Activated T-helper 1 cell treated with anti-CD3 and anti-CD28 coated beads, Interleukin-2, amount 50 U/mL, for 16 hours (primary cell): ENCODE results near the gene KRT77.
A peak's percentile ranks its signal among the peaks of the same experiment; 100 is the strongest.

Source experiments
- DNase-seq, 2 donors: peaks; one replicate each; pipeline ENCODE4 v3.0.0-alpha.2; 2020; ENCODE audit warnings: low read depth in 1 of 2, low spot score in 1 of 2

KRT77 gene

DNA sequence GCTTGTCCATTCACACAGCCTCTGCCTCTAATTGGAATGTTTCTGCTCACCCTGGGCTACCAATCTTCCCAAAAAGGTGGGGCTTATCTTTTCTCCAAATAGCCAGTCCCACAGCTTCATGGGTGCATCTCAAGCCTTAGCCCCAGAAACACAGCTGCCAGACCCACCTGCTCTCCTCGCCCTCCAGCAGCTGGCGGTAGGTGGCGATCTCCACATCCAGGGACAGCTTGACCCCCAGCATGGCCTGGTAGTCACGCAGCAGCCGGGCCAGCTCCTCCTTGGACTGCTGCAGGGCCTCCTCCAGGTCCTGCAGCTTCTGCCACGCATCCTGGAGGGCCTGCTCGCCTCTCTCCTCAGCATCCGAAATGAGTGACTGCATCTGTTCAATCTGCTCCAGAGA, 11.1 kb downstream of the KRT77 start:
- no peak for DNase-seq

GRCh38 chr12:52691841-52692150, 11.5 kb downstream of the KRT77 start:
- no peak for DNase-seq

DNA sequence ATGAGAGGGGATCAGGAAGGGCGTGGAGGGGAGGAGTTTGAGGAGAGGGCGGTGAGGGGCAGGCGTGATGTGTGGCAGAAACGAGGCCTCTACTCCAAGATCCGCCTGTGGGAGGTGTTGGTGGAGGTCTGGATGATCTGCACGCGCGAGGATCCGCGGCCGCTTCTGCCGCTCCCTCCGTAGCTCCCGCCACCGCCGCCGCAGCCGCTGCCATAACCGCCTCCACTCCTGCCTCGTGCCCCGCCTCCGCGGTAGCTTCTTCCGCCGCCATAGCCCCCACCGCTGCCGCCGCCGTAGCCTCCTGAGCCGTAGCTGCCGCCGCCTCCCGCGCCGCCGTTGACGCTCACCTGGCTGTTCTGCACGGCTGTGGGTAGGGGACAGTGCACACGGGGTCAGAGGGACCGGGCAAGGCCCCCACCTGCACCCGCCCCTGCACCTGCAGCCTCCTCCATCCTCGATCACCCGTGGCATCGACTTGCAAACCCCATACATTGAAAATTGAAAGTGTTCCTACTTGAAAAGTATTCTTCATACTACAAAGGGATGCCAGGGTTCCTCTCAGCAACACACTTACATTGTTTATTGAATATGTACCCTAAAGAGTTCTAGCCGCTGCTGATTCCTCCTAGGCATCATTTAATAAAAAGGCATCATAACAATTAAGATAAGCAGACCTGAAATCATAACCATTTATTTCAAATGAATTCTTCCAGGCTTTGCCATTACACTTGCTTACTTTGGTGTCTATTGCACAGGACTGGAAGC, 12.1 kb downstream of the KRT77 start:
- peak; percentile 19 to 41 for DNase-seq

GRCh38 chr12:52690351-52691075, 12.8 kb downstream of the KRT77 start:
- no peak for DNase-seq

DNA sequence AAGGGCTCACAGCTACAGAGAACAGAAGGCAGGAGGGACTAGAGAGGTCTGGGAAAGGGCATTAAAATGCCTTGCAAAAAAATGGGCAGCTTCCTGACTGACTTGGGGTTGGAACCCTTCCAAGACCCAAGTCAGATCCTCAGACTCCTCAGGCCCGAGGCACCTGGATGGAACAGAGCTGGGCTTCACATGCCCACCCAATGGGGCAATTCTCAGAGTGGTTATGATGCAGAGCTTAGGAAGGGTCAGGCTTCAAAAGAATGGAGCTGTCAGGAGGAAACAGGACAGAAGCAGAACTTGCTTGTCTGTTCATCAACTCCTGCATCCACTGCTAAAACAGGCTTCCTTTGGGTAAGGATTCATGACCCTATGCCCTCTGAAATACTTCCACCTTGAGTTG, 13.4 kb downstream of the KRT77 start:
- DNase-seq = no peak

DNA sequence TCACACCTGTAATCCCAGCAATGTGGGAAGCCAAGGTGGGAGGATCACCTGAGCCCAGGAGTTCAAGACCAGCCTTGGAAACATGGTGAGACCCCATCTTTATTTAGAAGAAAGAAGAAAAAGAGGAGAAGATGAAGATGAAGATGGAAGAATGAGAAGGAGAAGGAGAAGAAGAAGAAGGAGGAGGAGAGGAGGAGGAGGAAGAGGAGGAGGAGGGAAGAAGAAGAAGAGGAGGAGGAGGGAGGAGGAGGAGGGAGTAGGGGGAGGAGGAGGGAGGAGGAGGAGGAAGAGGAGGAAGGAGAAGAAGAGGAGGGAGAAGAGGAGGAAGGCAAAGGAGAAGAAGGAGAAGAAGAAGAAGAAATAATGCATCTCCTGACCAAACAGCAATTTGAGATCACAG, 14.1 kb downstream of the KRT77 start:
- no peak for DNase-seq

- DNase-seq = no peak
Measured at GRCh38 chr12:52688481-52688880, 14.8 kb downstream of the KRT77 start.

DNA sequence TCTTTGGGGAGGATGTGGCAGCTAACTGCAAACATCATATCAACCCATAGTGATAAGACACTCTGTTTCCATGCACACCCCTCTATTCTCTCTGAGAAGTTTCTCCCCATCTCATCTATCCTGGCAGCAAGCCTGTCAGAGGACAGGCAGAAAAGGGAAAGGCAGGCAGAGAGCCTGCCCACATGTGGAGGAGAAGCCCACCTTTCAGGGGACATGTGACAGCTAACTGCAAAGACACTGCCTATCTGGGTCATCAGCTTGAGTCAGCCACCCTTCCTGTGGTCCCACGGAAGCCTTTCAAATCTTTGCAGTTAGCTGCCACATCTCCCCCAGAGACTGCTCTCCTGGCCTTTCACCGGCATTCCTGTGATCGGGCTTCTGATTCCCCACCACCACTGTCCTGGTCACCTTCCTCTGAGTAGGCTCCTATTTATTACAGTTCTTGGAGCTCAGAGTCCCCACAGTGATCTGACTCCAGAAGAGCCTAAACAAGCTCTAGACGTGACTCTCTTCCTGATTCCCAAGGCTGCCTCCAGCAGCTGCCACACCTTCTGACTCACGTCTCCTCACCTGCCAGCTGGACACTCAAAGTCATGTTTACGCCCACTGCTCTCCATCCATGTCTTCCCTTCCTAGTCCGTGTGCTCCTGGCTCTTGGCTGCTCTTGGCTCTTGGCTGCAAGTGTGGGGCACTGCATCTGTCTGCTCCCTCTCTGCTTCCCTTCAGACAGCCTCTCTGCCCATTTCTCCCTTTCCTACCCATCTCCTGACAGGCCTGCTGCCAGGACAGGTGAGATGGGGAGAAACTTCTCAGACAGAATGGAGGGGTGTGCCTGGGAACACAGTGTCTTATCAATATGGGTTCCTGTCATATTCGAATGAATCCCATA, 15.6 kb downstream of the KRT77 start:
- no peak for DNase-seq

DNA sequence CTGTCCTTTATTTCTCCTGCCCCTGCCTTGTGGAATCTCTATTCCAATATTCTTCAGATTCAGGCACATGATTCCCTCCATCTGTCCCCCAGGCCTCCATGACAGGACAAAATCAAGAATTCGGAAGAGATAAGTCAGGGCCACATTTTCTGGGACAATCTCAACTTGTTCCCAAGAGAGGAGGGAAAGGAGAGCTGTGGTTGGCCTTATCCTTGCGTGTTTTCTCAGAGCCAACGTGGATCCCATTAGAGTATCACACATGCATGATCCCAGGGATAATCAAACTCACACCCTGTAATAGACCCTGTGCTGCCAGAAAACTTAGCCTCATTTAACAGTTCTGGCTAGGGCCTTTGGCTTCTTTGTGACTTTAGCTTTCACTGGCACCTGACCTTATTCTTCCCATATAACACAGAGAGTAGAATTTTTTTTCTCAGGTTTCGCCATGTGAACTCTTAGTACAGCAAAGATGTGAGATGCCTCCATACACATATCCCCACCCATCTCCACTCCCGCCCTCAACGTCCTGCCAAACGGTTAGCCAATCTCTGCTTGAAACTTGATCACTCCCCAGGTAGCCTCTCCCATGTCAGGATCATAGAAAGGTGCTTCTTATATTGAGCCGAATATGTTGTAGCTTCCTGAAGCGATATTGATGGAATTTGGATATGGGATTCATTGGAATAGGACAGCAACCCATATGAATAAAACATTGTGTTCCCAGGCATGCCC, 16.4 kb downstream of the KRT77 start:
- DNase-seq = no peak

DNA sequence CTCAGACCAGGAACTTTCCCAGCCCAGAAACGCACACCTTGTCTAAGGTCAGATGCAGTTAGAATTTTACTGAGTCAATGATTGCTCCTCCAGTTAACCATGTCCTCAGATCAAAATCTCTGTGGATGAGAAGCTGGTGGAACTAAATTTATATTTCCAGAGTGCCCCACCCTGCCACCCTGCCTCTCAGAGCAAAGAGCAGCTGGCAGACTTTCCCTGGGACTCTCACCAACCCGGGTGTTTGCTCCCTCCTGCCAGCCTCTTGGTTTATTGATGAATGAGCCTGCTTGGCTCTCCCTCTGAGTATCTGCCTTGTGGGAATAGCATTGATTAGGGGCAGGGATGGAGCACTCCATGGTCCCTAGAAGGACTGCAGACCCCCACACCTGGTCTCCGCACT, 17.3 kb downstream of the KRT77 start:
- DNase-seq = no peak

DNA sequence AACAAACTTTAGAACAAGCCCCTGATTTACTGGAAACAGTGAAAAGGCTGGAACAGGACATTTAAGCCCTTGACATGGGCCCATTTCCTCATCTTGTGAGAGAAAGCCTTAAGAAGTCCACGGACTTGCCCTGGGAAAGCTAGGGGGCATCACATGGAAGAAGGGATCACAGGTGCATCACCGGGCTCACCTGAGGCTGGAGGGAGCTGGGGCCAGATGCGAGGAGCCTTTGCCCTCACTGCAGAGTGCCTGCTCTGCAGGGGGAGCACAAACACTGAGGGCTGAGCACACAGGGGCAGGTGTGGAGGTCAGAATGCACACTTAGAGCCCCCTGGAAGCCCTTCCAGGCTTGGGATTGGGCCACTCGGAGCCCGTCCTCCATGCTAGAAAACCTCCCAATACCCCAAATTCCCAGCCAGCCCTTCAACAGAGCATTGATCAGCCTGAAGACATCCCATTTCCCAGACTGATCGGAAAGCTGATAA, 17.9 kb downstream of the KRT77 start:
- DNase-seq = no peak

- no peak for DNase-seq
Measured at GRCh38 chr12:52684431-52684830, 18.9 kb downstream of the KRT77 start.

- no peak for DNase-seq
Measured at GRCh38 chr12:52683575-52684300, 19.6 kb downstream of the KRT77 start.

GRCh38 chr12:52682938-52683574, 20.3 kb downstream of the KRT77 start:
- no peak for DNase-seq

DNA sequence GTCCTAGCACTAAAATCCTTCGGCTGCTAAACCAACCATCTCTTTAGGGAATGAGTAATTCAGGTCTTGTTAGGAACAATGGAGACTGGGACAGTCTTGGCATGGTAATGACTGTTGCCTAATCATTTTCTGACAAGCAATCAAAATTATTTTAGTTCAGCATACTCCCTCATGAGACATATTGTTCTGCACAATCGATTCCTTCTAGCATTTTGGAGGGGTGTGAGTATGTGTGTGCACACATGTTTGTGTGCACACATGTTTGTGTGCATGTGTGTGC, 21.0 kb downstream of the KRT77 start:
- DNase-seq = no peak

GRCh38 chr12:52681526-52682380, 21.6 kb downstream of the KRT77 start:
- no peak for DNase-seq

GRCh38 chr12:52680363-52680762, 23.0 kb downstream of the KRT77 start, which contains the start of gene KRT1:
KRT1 (minus strand) TSS chr12:52680407; CDS start chr12:52680348, 59 bp downstream.
- DNase-seq = no peak

GRCh38 chr12:52679875-52680274, 23.4 kb downstream of the KRT77 start:
- DNase-seq = no peak

GRCh38 chr12:52677671-52678070, 25.7 kb downstream of the KRT77 start:
- DNase-seq = no peak
